Measurements from ENCODE around the gene TRPC4.

Gene TRPC4

GRCh38 chr13:37884674-37885073 is 15.1 kb upstream of the TRPC4 start:
- no peak overlapping the region for H3K27ac ChIP-seq (replicated peaks)

GRCh38 chr13:37884026-37884425 is 14.5 kb upstream of the TRPC4 start:
- DNase-seq (ENCODE audit: low read depth in 1 of 2, low spot score in 1 of 2), result no peak
- Histone ChIP-seq H3K4me3 (replicated peaks; ENCODE audit: insufficient read depth, low read length) (no peak overlapping the region), H3K27me3 (ENCODE audit: insufficient read depth, poor library complexity, severe bottlenecking) (no peaks in the 10 kb centered on the region), H3K27ac (replicated peaks) (no peak overlapping the region)
- TF ChIP-seq REST (IDR thresholded peaks at IDR 0.05; ENCODE audit: insufficient replicate concordance, low read depth) (no peak), SPI1 (IDR thresholded peaks at IDR 0.05; ENCODE audit: borderline replicate concordance, low read depth) (no peak), POLR2AphosphoS5 (IDR thresholded peaks at IDR 0.05; ENCODE audit: low read depth) (no peak), CTCF (IDR thresholded peaks at IDR 0.05; ENCODE audit: insufficient read depth, low read length) (no peak), GABPA (IDR thresholded peaks at IDR 0.05; ENCODE audit: low read depth) (no peak)

More at GRCh38 chr13:37884674-37885073, 15.1 kb upstream of the TRPC4 start:
- TF ChIP-seq POLR2AphosphoS5 (IDR thresholded peaks at IDR 0.05; ENCODE audit: low read depth) (no peak), REST (IDR thresholded peaks at IDR 0.05; ENCODE audit: insufficient replicate concordance, low read depth) (no peak), SPI1 (IDR thresholded peaks at IDR 0.05; ENCODE audit: borderline replicate concordance, low read depth) (no peak), GABPA (IDR thresholded peaks at IDR 0.05; ENCODE audit: low read depth) (no peak), CTCF (IDR thresholded peaks at IDR 0.05; ENCODE audit: insufficient read depth, low read length) (no peak)
- H3K4me3 ChIP-seq (replicated peaks; ENCODE audit: insufficient read depth, low read length), result no peak overlapping the region
- no peak for DNase-seq (ENCODE audit: low read depth in 1 of 2, low spot score in 1 of 2)
- no peaks in the 10 kb centered on the region for H3K27me3 ChIP-seq (ENCODE audit: insufficient read depth, poor library complexity, severe bottlenecking)

GRCh38 chr13:37878921-37879320 is 9.3 kb upstream of the TRPC4 start:
- DNase-seq (ENCODE audit: low read depth in 1 of 2, low spot score in 1 of 2), result no peak
- Histone ChIP-seq H3K27me3 (ENCODE audit: insufficient read depth, poor library complexity, severe bottlenecking) (no peaks in the 10 kb centered on the region), H3K4me3 (replicated peaks; ENCODE audit: insufficient read depth, low read length) (no peak overlapping the region), H3K27ac (replicated peaks) (no peak overlapping the region)
- TF ChIP-seq SPI1 (IDR thresholded peaks at IDR 0.05; ENCODE audit: borderline replicate concordance, low read depth) (no peak), REST (IDR thresholded peaks at IDR 0.05; ENCODE audit: insufficient replicate concordance, low read depth) (no peak), CTCF (IDR thresholded peaks at IDR 0.05; ENCODE audit: insufficient read depth, low read length) (no peak), POLR2AphosphoS5 (IDR thresholded peaks at IDR 0.05; ENCODE audit: low read depth) (no peak), GABPA (IDR thresholded peaks at IDR 0.05; ENCODE audit: low read depth) (no peak)
